Duodenal mucosa (tissue), 2 donors: ENCODE measurements around the gene FAM168A.
"Not testable (repeated sequence)": the region's sequence is repeated elsewhere in the genome, so short reads cannot be mapped to it uniquely, and the experiment has no call there.

Experiments
- H3K27ac ChIP-seq: one replicate; pipeline ENCODE4 v1.7.0; 2013; ENCODE audit warnings: low read depth, low read length
- H3K27me3 ChIP-seq, 2 donors: one replicate each; pipeline ENCODE4 v1.7.0; 2013; ENCODE audit warnings: low read length in 2 of 2, control low read depth in 1 of 2; ENCODE audit not compliant: insufficient read depth in 2 of 2, control insufficient read depth in 1 of 2
- H3K36me3 ChIP-seq, 2 donors: one replicate each; pipeline ENCODE4 v1.7.0; 2013; ENCODE audit warnings: low read length in 2 of 2, control low read depth in 1 of 2; ENCODE audit not compliant: insufficient read depth in 2 of 2, control insufficient read depth in 1 of 2
- H3K4me1 ChIP-seq, 2 donors: one replicate each; pipeline ENCODE4 v1.7.0; 2013; ENCODE audit warnings: low read length in 2 of 2, control low read depth in 1 of 2; ENCODE audit not compliant: insufficient read depth in 2 of 2, control insufficient read depth in 1 of 2
- H3K4me3 ChIP-seq, 2 donors: one replicate each; pipeline ENCODE4 v1.7.0; 2013; ENCODE audit warnings: low read length in 2 of 2, low read depth in 1 of 2
- H3K9ac ChIP-seq, 2 donors: one replicate each; pipeline ENCODE4 v1.7.0; 2013; ENCODE audit warnings: low read length in 2 of 2, low read depth in 1 of 2
- H3K9me3 ChIP-seq, 2 donors: one replicate each; pipeline ENCODE4 v1.7.0; 2013; ENCODE audit warnings: low read length in 2 of 2, control low read depth in 1 of 2; ENCODE audit not compliant: control insufficient read depth in 1 of 2

Gene FAM168A

GRCh38 chr11:73477518-73477917 lies 120.4 kb downstream of the FAM168A start:
- Histone ChIP-seq H3K9ac (no peak overlapping the region), H3K27ac (no peak overlapping the region), H3K36me3 (peaks cover 0 to 4% of the 10 kb centered on the region in 2 donors), H3K4me1 (peaks cover 0 to 4% of the 10 kb centered on the region in 2 donors), H3K9me3 (no peaks in the 10 kb centered on the region), H3K4me3 (no peak overlapping the region), H3K27me3 (no peaks in the 10 kb centered on the region)

GRCh38 chr11:73475549-73476095 lies 122.3 kb downstream of the FAM168A start:
- no peaks in the 10 kb centered on the region for H3K9me3 ChIP-seq
- H3K9ac ChIP-seq = no peak overlapping the region
- no peak overlapping the region for H3K4me3 ChIP-seq
- H3K27ac ChIP-seq = no peak overlapping the region
- peaks cover 0 to 4% of the 10 kb centered on the region in 2 donors for H3K4me1 ChIP-seq
- peaks cover 0 to 4% of the 10 kb centered on the region in 2 donors for H3K36me3 ChIP-seq
- no peaks in the 10 kb centered on the region for H3K27me3 ChIP-seq

GRCh38 chr11:73473252-73473651 lies 124.7 kb downstream of the FAM168A start:
- Histone ChIP-seq H3K9ac (no peak overlapping the region), H3K27me3 (no peaks in the 10 kb centered on the region), H3K4me1 (no peaks in the 10 kb centered on the region), H3K36me3 (peaks cover 0 to 4% of the 10 kb centered on the region in 2 donors), H3K9me3 (no peaks in the 10 kb centered on the region), H3K27ac (no peak overlapping the region), H3K4me3 (no peak overlapping the region)

- H3K27me3 ChIP-seq, H3K36me3 ChIP-seq, H3K4me1 ChIP-seq, H3K27ac ChIP-seq, H3K9ac ChIP-seq, H3K9me3 ChIP-seq, H3K4me3 ChIP-seq: not testable (repeated sequence)
These were observed 127.8 kb downstream of the FAM168A start for GRCh38 chr11:73470036-73470612.

- Histone ChIP-seq H3K4me3 (no peak overlapping the region), H3K36me3 (no peaks in the 10 kb centered on the region), H3K9ac (no peak overlapping the region), H3K27ac (no peak overlapping the region), H3K9me3 (no peaks in the 10 kb centered on the region), H3K27me3 (no peaks in the 10 kb centered on the region), H3K4me1 (peaks cover 0 to 5% of the 10 kb centered on the region in 2 donors)
These were observed 128.5 kb downstream of the FAM168A start for GRCh38 chr11:73469401-73469800.

- H3K36me3 ChIP-seq = no peaks in the 10 kb centered on the region
- peaks cover 0 to 5% of the 10 kb centered on the region in 2 donors for H3K4me1 ChIP-seq
- no peak overlapping the region for H3K27ac ChIP-seq
- H3K9me3 ChIP-seq = no peaks in the 10 kb centered on the region
- H3K9ac ChIP-seq = no peak overlapping the region
- no peak overlapping the region for H3K4me3 ChIP-seq
- H3K27me3 ChIP-seq = no peaks in the 10 kb centered on the region
These were observed 129.2 kb downstream of the FAM168A start for GRCh38 chr11:73468590-73469161.

GRCh38 chr11:73467505-73467904 lies 130.4 kb downstream of the FAM168A start:
- Histone ChIP-seq H3K4me3 (no peak overlapping the region), H3K27me3 (no peaks in the 10 kb centered on the region), H3K9me3 (no peaks in the 10 kb centered on the region), H3K9ac (no peak overlapping the region), H3K27ac (no peak overlapping the region), H3K36me3 (no peaks in the 10 kb centered on the region), H3K4me1 (peaks cover 0 to 5% of the 10 kb centered on the region in 2 donors)

- no peaks in the 10 kb centered on the region for H3K9me3 ChIP-seq
- no peaks in the 10 kb centered on the region for H3K27me3 ChIP-seq
- H3K4me1 ChIP-seq = peaks cover 0 to 5% of the 10 kb centered on the region in 2 donors
- H3K9ac ChIP-seq = no peak overlapping the region
- no peak overlapping the region for H3K27ac ChIP-seq
- H3K36me3 ChIP-seq = no peaks in the 10 kb centered on the region
- no peak overlapping the region for H3K4me3 ChIP-seq
These were observed 131.3 kb downstream of the FAM168A start for GRCh38 chr11:73466643-73467042.

- no peak overlapping the region for H3K4me3 ChIP-seq
- no peak overlapping the region for H3K9ac ChIP-seq
- no peaks in the 10 kb centered on the region for H3K36me3 ChIP-seq
- no peaks in the 10 kb centered on the region for H3K27me3 ChIP-seq
- H3K4me1 ChIP-seq = peaks cover 0 to 5% of the 10 kb centered on the region in 2 donors
- no peaks in the 10 kb centered on the region for H3K9me3 ChIP-seq
- H3K27ac ChIP-seq = no peak overlapping the region
These were observed 132.0 kb downstream of the FAM168A start for GRCh38 chr11:73465871-73466270.

GRCh38 chr11:73465023-73465675 lies 132.8 kb downstream of the FAM168A start:
- no peak overlapping the region for H3K27ac ChIP-seq
- H3K9ac ChIP-seq = no peak overlapping the region
- H3K27me3 ChIP-seq = no peaks in the 10 kb centered on the region
- H3K4me1 ChIP-seq = peaks cover 0 to 5% of the 10 kb centered on the region in 2 donors
- H3K36me3 ChIP-seq = no peaks in the 10 kb centered on the region
- no peak overlapping the region for H3K4me3 ChIP-seq
- no peaks in the 10 kb centered on the region for H3K9me3 ChIP-seq
